Neural progenitor cell (in vitro differentiated cells): ENCODE data around the gene GATAD2B. TPM values are rescaled to one million over a fixed set of nuclear protein-coding genes. Genes with fewer than 3 reads are reported as not detected.
A peak's percentile ranks its signal among the peaks of the same experiment; 100 is the strongest.

Source experiments
- DNase-seq: peaks from one replicate; pipeline ENCODE4 v3.0.0-alpha.2; 2016; ENCODE audit warnings: low spot score
- H2AFZ ChIP-seq: fragments of 200-600 bp; sonication (generic); replicated peaks from 2 replicates; pipeline ENCODE4 v1.6.1; 2016; ENCODE audit warnings: antibody characterized with exemption
- H3F3A ChIP-seq: fragments of 200-600 bp; sonication (generic); 2 replicates; pipeline ENCODE4 v1.6.1; 2016; ENCODE audit warnings: antibody characterized with exemption, low read depth
- H3K27ac ChIP-seq: fragments of 200-600 bp; sonication (generic); 2 replicates; pipeline ENCODE4 v1.5.1; 2016; ENCODE audit warnings: mild to moderate bottlenecking
- H3K27me3 ChIP-seq: fragments of 200-600 bp; sonication (generic); 2 replicates; pipeline ENCODE4 v1.6.1; 2016; ENCODE audit warnings: mild to moderate bottlenecking, moderate library complexity
- H3K36me3 ChIP-seq: fragments of 200-600 bp; sonication (generic); 2 replicates; pipeline ENCODE4 v1.5.1; 2016
- H3K4me1 ChIP-seq: fragments of 200-600 bp; sonication (generic); 2 replicates; pipeline ENCODE4 v1.6.1; 2016; ENCODE audit warnings: mixed run types
- H3K4me2 ChIP-seq: fragments of 200-600 bp; sonication (generic); 2 replicates; pipeline ENCODE4 v1.6.1; 2016
- H3K4me3 ChIP-seq: fragments of 200-600 bp; sonication (generic); 2 replicates; pipeline ENCODE4 v1.5.1; 2016
- H3K79me2 ChIP-seq: fragments of 200-600 bp; sonication (generic); 2 replicates; pipeline ENCODE4 v1.6.1; 2016; ENCODE audit warnings: low read depth
- H3K9ac ChIP-seq: fragments of 200-600 bp; sonication (generic); 2 replicates; pipeline ENCODE4 v1.6.1; 2016
- H3K9me3 ChIP-seq: fragments of 200-600 bp; sonication (generic); 2 replicates; pipeline ENCODE4 v1.5.1; 2016; ENCODE audit warnings: low read depth
- H4K20me1 ChIP-seq: fragments of 200-600 bp; sonication (generic); 2 replicates; pipeline ENCODE4 v1.6.1; 2016; ENCODE audit warnings: low read depth
- H3K27ac Mint-ChIP-seq: 3 replicates; pipeline ENCODE4 v1.8.0; 2021; ENCODE audit warnings: mixed read lengths
- H3K27me3 Mint-ChIP-seq: 2 replicates; pipeline ENCODE4 v1.8.0; 2022; ENCODE audit warnings: low read depth, mild to moderate bottlenecking, inconsistent platforms, moderate library complexity, mixed read lengths; ENCODE audit not compliant: insufficient read depth
- H3K36me3 Mint-ChIP-seq: 3 replicates; pipeline ENCODE4 v1.8.0; 2021; ENCODE audit warnings: mixed read lengths
- H3K4me1 Mint-ChIP-seq: 3 replicates; pipeline ENCODE4 v1.8.0; 2021; ENCODE audit warnings: mixed read lengths
- H3K4me3 Mint-ChIP-seq: 3 replicates; pipeline ENCODE4 v1.8.0; 2021; ENCODE audit warnings: mild to moderate bottlenecking, moderate library complexity, mixed read lengths
- H3K9me3 Mint-ChIP-seq: 3 replicates; pipeline ENCODE4 v1.8.0; 2020; ENCODE audit warnings: mixed read lengths
- CTCF ChIP-seq: fragments of 200-600 bp; sonication (generic); IDR thresholded peaks from 2 replicates; pipeline ENCODE4 v1.5.1; 2017; ENCODE audit warnings: antibody characterized with exemption, mild to moderate bottlenecking
- EZH2 ChIP-seq: fragments of 200-600 bp; sonication (generic); IDR thresholded peaks from 2 replicates; pipeline ENCODE4 v1.6.1; 2017; ENCODE audit warnings: antibody characterized with exemption, mild to moderate bottlenecking, moderate library complexity
- EZH2phosphoT487 ChIP-seq: fragments of 200-600 bp; sonication (generic); IDR thresholded peaks from 2 replicates; pipeline ENCODE4 v1.6.1; 2017; ENCODE audit warnings: antibody characterized with exemption
- total RNA-seq: library from RNA; depleted of rRNA; stranded (reverse); fragments of >200 nt; gene quantifications from 2 replicates; pipeline ENCODE4 v1.2.3, GENCODE V29; 2015; ENCODE audit warnings: low replicate concordance

GATAD2B gene
- total RNA-seq, 1 donor from 2014 or later = 14.8 TPM

- H3K79me2 ChIP-seq = peaks cover 100% of the 10 kb centered on the region
- H3K36me3 ChIP-seq = no peaks in the 10 kb centered on the region
- peaks cover 27% of the 10 kb centered on the region for H3K4me1 ChIP-seq
- Mint-ChIP-seq H3K27me3 (no peaks in the 10 kb centered on the region), H3K9me3 (no peaks in the 10 kb centered on the region), H3K36me3 (peaks cover 14% of the 10 kb centered on the region), H3K4me1 (peaks cover 7% of the 10 kb centered on the region), H3K27ac (no peak overlapping the region), H3K4me3 (no peak overlapping the region)
- DNase-seq = peak; percentile 9
- H4K20me1 ChIP-seq = peaks cover 80% of the 10 kb centered on the region
- peak overlapping the region; percentile 57 for H3K27ac ChIP-seq
- TF ChIP-seq EZH2phosphoT487 (no peak), EZH2 (no peak), CTCF (no peak)
- H3K27me3 ChIP-seq = no peaks in the 10 kb centered on the region
- no peak overlapping the region for H3K9ac ChIP-seq
- no peak overlapping the region for H2AFZ ChIP-seq
- H3K4me3 ChIP-seq = no peak overlapping the region
- H3F3A ChIP-seq = peaks cover 25% of the 10 kb centered on the region
- peak overlapping the region; percentile 65 for H3K4me2 ChIP-seq
- H3K9me3 ChIP-seq = no peaks in the 10 kb centered on the region
Observed at GRCh38 chr1:153882296-153882912, 40.4 kb downstream of the GATAD2B start.

GRCh38 chr1:153881751-153882150 is 41.0 kb downstream of the GATAD2B start:
- no peaks in the 10 kb centered on the region for H3K27me3 Mint-ChIP-seq
- peaks cover 11% of the 10 kb centered on the region for H3K36me3 Mint-ChIP-seq
- peaks cover 7% of the 10 kb centered on the region for H3K4me1 Mint-ChIP-seq
- DNase-seq = peak; percentile 3
- Histone ChIP-seq H3K27ac (peak overlapping the region; percentile 71), H3K9ac (no peak overlapping the region), H3K27me3 (no peaks in the 10 kb centered on the region), H3K9me3 (no peaks in the 10 kb centered on the region), H3K36me3 (no peaks in the 10 kb centered on the region), H3F3A (peaks cover 27% of the 10 kb centered on the region), H3K4me1 (peaks cover 27% of the 10 kb centered on the region), H2AFZ (no peak overlapping the region), H3K4me3 (no peak overlapping the region), H4K20me1 (peaks cover 80% of the 10 kb centered on the region), H3K79me2 (peaks cover 100% of the 10 kb centered on the region), H3K4me2 (peak overlapping the region; percentile 65)
- no peak overlapping the region for H3K27ac Mint-ChIP-seq
- TF ChIP-seq CTCF = no peak
- no peak for TF ChIP-seq EZH2
- no peak for TF ChIP-seq EZH2phosphoT487
- H3K9me3 Mint-ChIP-seq = no peaks in the 10 kb centered on the region
- no peak overlapping the region for H3K4me3 Mint-ChIP-seq

GRCh38 chr1:153880962-153881361 is 41.8 kb downstream of the GATAD2B start:
- Histone ChIP-seq H3F3A (peaks cover 27% of the 10 kb centered on the region), H3K4me3 (no peak overlapping the region), H4K20me1 (peaks cover 85% of the 10 kb centered on the region), H3K9me3 (no peaks in the 10 kb centered on the region), H3K36me3 (no peaks in the 10 kb centered on the region), H3K4me1 (peaks cover 27% of the 10 kb centered on the region), H2AFZ (no peak overlapping the region), H3K4me2 (peak overlapping the region; percentile 65), H3K27me3 (no peaks in the 10 kb centered on the region), H3K27ac (peak overlapping the region; percentile 71), H3K9ac (no peak overlapping the region), H3K79me2 (peaks cover 99% of the 10 kb centered on the region)
- DNase-seq = peak; percentile 8
- Mint-ChIP-seq H3K27ac (no peak overlapping the region), H3K27me3 (no peaks in the 10 kb centered on the region), H3K36me3 (peaks cover 8% of the 10 kb centered on the region), H3K4me3 (no peak overlapping the region), H3K4me1 (peaks cover 7% of the 10 kb centered on the region), H3K9me3 (no peaks in the 10 kb centered on the region)
- TF ChIP-seq EZH2 = no peak
- TF ChIP-seq CTCF = no peak
- TF ChIP-seq EZH2phosphoT487 = no peak
